Renal cortical epithelial cell (primary cell): ENCODE data around the gene MRPL40. TPM values are rescaled to one million over a fixed set of nuclear protein-coding genes. Genes with fewer than 3 reads are reported as not detected.
A peak's percentile ranks its signal among the peaks of the same experiment; 100 is the strongest.

Experiments
- DNase-seq: peaks from one replicate; pipeline ENCODE4 v3.0.0-alpha.2; 2011; ENCODE audit warnings: low read depth
- total RNA-seq: library from RNA; depleted of rRNA; stranded (reverse); fragments of >200 nt; gene quantifications from 2 replicates; pipeline ENCODE4 v1.2.3, GENCODE V29; 2014

MRPL40 gene
- total RNA-seq, 1 donor from 2014 or later: 29.5 TPM

DNA sequence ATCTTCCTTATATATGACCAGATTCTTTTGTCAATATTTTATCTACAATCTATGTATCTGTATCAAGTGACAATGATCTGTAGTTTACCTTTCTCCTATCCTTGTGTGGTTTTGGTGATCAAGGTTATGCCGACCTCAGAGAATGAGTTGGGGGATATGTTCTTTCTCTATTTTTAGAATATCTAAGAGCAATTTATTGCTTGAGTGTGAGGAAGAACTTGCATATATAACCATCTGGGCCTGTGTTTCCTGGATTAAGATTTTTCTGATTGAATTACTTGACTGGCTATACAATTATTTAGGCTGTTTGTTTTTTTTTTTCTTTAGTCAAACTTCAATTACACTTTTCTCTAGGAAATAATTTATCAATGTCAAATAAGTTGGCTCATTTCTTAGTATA lies 29.2 kb downstream of the MRPL40 start:
- DNase-seq: no peak

DNA sequence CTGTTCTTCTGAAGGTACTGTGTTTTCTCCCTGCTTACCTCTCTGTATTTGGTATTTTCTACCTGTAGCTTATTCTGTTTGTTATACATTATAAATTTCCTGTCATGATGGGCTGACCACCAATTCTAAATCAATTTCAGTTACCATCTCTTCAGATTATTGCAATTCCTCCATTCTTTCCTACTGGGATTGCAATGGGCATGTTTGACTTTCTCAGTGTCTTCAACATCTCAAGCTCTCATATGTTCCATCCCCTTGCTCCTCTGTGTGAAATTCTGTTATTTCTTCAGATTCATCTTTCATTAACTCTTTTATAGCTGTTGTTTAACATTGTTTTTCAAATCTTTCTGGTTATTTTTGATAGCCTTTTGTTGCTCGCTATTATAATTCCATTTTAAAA lies 30.7 kb downstream of the MRPL40 start:
- DNase-seq: no peak

DNA sequence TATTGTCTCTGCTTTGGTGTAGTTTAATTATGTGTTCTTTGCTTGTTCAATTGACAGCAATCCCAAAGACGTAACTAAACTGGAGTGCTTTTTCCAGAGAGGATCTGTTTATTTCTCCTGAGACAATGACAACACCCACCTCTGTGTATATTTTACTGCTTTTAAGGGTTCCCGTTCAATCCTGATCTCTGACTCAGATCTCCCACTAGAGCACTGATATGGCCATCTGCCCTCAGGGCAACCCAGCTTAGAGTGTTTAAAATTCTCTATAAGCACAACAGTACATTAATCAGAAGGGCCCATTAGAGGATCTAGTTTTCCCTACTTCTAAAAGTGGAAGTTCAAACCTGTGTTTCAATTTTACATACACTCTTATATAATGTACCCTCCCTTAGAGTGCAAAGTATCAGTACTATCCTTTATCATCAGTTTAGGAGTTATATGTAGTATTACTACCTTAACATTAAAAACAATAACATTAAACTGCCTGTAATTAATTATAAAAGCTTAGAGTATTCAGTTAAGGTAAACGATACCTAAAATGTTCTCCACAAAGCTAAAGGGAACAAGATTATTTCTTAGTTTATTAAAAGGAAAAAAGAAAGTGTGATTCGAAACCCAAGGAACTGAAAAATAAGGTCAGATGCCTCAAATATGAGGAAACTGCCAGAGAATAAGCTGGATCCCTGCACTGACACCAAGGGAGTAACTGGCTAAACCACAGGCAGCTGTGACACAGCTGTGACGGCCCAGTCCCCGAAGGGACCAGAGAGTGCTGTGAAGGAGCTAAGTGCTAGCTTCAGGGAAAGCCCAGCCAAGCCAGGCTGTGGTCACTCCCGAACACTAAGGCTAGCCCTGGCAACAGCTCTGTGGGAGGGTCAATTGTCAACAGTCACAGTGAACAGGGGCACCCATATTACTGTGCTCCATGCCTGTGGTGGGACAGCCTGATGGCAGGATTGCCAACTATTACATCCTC lies 31.4 kb downstream of the MRPL40 start:
- DNase-seq: peak; percentile 7

DNA sequence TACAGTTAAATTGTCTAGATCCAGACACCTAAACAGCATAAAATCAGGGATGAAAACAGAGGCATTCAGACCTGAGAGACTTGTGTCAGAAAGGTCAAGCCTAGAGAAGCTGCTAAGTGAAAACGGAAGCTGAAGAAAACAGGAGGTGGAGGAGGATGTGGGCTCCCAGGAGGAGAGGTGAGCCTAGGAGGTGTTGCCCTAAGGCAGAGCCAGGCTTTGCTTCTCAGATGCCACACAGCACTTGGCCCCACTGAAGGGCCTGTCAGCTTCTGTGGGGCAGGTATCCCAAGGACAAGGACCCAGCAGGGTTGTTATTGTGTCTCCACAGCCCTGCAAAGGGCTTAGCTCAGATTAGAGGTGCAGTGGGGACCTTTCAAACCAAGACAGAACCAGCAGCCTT lies 32.2 kb downstream of the MRPL40 start:
- DNase-seq: no peak

DNA sequence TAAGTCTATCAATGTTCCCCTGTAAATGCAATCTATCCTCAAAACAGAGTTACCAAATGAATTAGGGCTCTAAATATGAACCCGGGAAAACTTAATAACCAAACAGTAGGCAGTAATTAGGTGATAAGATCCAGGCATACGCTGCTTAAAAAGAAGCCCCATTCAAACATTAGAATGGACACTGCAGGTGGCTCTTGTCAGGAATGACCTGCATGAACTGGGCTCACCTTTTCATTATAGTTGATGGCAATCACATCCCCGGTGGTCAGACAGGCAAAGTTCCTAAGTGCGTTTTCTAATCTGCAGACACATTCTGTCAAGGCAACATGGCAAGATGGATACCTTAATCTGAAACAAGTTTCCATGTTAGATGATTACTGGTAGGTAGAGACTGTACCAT lies 32.6 kb downstream of the MRPL40 start:
- no peak for DNase-seq

DNA sequence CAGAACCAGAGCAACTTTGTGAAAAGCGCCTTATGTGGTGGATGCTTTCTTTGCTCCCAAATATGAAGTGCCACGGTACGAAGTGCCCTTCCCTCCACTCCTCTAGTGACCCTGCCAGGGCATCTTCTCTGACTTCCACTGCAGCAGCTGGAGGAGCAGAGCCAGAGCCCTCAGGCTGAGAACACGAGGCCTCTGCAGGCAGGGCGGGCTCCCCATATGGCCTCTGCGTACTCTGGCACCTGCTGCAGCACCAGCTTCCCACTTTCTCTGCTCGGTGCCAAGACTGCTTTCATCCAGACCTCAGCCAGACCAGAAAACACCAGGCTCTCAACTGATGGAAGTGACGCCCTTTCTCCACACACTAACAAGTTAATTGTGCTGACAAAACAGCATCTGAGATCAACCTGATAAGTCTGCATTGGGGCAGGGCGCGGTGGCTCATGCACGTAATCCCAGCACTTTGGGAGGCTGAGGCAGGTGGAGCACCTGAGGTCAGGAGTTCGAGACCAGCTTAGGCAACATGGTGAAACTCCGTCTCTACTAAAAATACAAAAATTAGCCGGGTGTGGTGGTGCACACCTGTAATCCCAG lies 33.9 kb downstream of the MRPL40 start:
- no peak for DNase-seq

DNA sequence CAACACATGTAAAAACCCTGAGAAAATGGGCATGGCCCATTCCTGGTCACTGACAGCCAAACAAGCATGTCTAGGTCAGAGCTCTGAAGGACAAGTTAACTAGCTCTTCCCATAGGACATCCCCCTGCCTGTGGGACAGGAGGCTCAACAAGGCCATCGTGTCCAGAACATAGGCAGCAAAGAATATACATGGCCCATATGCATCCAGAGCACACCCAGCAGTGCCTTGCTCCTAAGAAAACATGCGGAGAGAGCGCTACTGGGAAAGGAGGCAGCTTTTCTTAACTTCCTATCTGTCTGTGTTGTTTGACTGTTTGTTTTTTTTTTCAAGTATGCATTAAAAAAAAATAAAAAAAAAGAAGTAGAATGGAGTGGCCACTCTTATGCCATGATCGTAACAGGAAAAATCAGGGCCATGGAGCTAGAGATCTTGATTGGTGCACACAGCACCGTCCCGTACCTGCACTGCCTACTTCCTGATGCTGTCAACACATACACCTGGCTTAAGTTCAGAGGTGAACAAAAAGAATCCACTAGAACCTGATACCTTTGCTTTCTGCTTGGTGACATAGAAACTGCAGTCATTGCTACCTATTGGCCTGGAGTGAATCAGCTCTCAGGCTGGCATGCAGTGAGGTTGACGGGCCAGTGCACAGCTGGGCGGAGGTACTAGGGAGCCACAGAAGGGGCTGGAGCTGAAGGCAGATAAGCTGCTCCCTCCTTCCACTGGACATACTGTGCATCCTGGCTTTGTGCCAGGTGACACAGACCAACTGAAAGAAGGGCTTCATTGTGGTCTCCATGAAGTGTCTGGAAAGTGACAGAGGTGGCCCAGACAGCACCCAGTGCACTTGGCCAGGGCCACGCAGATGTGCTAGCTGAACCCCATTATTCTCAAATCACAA lies 34.8 kb downstream of the MRPL40 start:
- DNase-seq: no peak

DNA sequence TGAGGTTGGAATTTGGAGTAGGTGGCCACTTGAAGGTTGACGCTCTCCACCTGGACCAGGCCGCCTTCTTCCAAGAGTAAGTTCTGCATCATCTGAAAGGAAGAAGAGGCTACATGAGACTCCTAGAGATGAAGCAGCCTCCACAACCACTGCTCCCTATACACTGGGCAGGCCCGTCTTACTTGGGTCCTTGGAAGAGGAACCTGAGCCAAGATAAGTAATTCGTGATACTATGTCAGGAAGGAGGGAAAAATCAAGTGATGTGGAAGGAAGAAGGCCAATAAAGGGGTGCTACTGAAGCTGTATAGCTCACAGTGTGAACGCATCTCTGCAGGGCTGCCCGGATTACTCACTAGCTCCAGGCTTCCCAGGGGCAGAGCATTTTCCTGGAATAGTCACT lies 35.6 kb downstream of the MRPL40 start:
- DNase-seq: no peak

DNA sequence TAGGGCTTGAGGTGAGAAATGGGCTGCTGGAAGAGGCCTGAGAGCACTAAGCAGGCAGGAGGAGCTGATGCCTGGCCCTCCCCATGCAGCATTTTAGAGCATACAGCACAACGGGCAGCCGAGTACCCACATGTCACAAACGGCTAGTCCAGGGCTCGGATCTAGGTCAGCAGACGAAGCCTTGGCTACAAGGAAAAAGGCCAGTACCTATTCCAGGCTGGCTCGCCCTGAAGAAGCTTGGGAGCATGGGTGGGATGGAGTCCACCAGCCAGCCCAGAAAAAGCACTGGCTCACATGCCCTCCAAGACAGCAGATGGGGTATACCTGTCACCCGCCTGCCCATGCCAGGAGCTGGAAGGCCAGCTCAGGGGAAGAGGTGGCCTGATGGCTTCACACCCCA lies 37.1 kb downstream of the MRPL40 start:
- no peak for DNase-seq

DNA sequence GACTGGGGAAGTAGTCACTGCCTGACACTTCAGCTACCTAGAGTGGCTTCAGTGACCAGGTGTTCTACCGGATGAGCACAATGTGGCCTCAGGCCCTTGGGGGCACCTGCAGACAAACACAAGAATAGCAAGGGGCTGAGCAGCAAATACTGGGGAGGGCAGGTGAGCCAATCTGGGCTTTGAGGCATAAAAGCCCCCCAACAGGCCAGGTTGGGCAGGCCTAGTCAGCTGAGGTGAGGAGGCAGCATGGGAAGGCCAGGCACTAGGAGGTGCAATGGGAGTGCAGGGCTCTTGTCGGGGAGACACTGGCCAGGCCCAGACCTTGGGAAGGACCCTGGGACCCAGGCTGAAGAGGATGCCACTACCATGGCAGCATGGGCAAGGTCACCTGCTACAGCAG lies 37.7 kb downstream of the MRPL40 start:
- DNase-seq: no peak

DNA sequence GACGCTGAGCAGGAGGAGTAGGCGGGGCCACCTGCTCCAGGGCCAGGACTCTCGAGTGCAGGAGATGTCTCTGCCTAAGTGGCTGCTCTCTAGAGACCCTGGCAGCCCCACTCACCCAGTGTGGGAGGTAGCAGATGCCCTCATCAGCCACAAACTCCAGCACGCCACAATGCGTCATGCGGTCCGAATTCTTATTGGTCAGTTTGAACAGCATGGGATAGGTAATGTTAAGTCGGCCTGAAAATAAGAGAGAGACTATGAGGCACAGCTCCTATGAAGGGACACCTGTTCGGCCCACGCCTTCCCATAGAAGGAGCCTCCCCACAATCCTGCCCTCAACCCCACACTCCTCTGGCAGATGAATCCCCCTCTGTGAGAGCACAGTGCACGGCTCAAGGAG lies 39.2 kb downstream of the MRPL40 start:
- DNase-seq: no peak

DNA sequence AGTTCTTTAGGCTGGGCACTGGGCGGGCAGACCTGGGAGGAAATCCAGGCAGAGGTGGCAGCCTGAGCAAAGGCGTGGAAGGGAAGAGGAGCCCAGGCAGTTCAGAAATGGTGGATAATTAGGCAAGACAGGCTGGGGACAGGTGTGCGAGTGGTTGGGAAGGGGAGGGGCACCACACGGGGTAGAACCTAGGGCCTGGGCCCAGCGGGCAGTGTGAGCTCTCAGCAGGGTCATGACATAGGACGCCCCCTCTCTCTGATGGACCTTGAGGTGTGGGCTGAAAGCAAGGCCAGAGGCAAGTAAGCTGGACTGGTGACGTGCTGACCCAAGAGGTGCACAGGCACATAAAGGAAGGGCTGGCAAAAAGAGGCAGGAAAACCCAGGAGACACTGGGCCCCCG lies 39.9 kb downstream of the MRPL40 start:
- no peak for DNase-seq

DNA sequence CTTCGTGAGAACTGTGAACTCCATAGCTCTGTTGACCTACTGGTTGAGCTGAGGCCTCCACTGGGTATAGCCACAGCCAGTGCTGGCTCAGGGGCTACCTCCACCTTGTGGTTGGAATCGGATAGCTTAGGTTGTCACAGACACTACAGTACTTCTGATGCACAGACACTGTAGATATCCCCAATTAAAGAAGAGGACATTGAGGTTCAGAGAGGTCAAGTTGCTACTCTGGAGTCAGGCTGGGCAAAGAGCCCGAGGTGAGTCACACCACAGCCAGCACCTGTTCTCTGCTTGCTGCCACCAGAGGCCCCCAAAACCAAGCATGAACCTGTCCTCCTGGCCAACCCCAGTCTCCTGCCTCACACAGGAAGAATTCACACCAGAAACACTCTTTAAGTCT lies 41.2 kb downstream of the MRPL40 start:
- DNase-seq: no peak

DNA sequence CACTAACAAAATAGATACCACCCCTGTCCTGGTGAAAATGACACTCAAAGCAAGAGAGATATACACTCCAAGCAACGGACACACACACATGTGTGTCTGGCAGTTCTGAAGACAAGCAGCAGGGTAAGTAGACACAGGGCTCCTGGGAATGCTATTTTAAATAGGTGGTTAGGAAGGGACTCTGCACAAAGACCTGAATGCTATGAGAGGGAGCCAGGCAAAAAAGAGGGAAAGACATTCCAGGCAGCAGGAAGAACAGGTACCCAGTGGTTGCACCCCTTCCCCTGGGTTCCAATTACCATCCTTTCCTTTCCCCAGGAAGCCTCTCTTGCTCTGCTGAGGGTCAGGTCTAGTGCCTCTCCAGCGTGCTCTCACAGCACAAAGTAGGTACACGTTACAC lies 43.7 kb downstream of the MRPL40 start:
- DNase-seq: no peak

DNA sequence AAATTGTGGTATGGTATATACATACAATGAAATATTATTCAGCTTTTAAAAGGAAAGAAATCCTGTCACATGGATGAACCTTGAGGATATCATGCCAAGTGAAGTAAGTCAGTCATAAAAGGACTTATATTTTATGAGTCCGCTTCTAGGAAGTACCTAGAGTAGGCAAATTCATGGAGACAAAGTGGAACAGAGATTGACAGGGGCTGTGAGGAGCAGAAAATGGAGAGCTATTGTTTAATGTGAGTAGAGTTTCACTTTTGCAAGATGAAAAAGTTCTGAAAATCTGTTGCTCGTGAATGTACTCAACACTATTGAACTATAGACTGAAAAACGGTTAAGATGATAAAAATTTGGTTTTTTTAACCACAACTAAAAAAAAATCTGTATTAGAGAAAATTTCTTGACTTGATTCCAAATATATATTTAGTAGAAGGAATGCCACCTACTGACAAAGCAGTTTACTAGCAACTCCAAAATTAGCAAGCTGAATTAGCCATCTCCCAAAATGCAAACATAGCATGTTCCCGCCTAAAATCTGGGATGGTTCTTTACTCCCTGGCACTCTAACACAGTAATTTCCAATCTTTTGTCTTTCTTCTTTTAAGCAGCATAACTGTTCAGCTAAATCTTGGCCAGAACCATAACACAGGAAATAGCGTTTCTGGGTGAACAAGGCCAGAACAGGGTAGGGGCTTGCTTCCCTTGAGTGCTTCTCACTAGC lies 45.1 kb downstream of the MRPL40 start:
- peak; percentile 15 for DNase-seq

DNA sequence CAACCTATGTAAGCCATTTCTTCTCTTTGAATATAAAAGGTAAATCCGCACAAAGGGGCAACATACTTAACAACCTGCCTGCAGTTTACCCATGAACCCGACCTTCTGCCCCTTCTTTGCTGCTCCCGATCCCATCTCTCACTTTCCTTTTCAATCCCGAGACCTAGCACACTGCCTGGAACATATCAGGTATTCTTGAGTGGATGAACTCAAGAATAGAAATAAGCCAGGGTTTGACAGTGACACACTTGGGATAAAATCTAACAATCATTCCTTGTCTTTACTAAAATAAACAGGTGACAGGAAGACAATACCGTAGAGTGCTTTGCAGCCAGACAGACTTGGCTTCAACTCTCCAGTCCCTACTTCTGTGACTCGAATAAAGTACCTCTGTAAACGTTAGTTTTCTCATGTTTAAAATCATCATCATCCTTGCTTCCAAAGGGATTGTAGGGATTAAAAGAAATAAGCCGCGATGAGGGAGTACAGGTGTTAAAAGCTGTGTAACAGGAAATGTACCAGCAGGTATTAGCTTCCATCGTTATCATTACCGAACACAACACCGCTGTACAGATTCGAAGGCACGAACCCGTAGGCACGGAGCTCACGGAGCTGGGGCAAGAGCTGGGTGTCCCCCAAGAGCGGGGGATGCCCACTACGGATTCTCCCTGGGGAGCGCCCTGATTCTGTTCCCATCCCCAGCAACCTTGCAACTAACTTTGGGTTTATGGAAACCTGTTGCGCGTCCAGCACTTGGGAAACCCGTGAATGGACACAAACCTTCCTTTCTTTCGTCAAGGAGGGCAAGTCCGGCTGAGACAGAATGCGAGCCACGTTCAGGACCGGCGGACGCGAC lies 45.9 kb downstream of the MRPL40 start:
- no peak for DNase-seq

DNA sequence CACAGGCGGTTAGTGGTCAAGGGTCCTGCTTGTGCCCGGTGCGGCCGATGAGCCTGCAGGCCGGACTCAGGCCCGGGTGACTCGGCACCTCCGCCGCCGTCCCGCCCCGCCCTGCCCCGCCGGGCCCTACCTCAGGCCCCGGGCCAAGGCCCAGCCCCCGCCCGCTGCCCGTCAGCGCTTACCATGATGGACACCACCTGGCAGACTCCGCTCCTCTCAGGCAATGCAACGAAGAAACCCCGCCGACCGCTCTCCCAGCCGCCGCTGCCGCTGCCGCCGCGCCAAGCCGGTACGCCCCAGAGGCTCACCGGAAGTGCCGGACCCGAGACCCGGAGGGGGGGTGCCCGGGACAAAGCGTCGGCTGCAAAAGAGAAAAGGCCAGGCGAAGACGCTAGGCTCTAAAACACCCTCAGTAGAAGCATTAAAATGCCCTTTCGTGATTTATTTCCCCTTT lies 46.6 kb downstream of the MRPL40 start, which contains the start of gene UFD1:
UFD1 (minus strand) TSS at position 293 of the 454 bp plus-strand sequence; CDS start at position 185, 108 bp downstream.
- DNase-seq: peak; percentile 58

DNA sequence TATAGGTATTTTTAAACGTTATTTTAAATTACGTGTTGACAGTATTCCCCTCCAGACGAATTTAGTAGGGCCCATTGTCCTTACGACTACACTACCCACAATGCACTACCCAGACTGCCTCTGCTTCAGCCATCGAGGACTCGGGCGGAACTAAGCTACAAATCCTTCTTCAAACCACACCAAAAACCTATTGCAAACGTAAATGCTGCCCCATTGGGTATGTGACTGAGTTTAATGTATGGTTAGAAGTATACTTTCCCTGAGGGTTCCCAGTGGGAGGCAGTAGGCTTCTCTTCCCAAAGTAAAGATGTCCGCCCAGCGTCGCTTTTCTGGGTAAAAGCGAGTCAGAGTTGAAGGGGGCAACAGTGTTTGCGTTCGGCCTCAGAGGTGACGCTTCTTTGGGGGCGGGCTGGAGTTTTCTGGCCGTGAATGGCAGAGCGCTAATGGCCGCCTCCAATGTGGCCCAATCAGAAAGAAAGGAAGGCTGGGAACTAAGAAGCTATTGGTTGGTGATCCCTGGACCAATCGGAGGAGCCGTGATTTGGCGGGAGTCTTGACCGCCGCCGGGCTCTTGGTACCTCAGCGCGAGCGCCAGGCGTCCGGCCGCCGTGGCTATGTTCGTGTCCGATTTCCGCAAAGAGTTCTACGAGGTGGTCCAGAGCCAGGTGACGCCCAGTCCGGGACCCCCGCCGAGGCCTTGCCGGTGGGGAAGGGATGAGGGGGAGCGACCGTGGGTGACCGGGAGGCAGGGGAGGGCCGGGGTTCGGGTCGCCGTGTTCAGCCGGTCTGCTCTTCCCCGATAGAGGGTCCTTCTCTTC lies 47.2 kb downstream of the MRPL40 start, which contains the start of gene CDC45:
CDC45 (plus strand) TSS at position 566 of the 818 bp plus-strand sequence; CDS start at position 615, 49 bp downstream.
- DNase-seq: peak; percentile 97

DNA sequence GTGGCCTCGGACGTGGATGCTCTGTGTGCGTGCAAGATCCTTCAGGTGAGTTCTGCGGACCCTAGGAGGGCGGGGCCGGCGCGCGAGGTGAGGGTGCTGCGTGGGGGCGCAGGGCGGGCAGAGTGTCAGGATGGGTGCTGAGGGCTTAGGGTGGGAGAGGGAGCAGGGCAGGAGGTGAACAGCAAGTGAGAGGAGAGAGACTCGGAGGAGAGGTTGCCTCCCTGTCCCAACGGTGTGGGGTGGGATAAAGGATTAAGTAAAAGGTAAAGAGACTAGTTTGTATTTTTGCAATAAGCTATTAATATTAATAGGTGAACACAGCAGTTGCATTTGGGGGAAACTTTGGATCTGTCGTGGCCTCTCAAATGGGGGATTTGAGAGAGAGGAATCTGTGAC lies 47.8 kb downstream of the MRPL40 start:
- DNase-seq: no peak
